HepG2 (cell line): ENCODE measurements around the gene DKKL1.

ENCODE experiments used
- CTCF ChIP-seq: sonication (generic); formaldehyde crosslinking; IDR thresholded peaks from 2 replicates; pipeline ENCODE4 v1.5.0; 2020; ENCODE audit warnings: mild to moderate bottlenecking, missing genetic modification reagents, moderate library complexity
- FOXA1 ChIP-seq, 2 experiments: fragments of 450-650 bp in 1 of 2; sonication (generic) in 1 of 2; formaldehyde crosslinking in 1 of 2; IDR thresholded peaks; 2 replicates each; pipeline versions ENCODE4 v1.4.0 to v1.6.1; 2016 to 2020; ENCODE audit warnings: missing genetic modification reagents in 1 of 2
- PITX1 ChIP-seq: sonication (generic); formaldehyde crosslinking; IDR thresholded peaks from 2 replicates; pipeline ENCODE4 v1.5.1; 2020; ENCODE audit warnings: mild to moderate bottlenecking, missing genetic modification reagents
- SRSF9 ChIP-seq: fragments of 200-400 bp; formaldehyde crosslinking; IDR thresholded peaks from 2 replicates; pipeline ENCODE4 v1.6.1; 2018; ENCODE audit warnings: borderline replicate concordance, mild to moderate bottlenecking, low read depth, low read length; ENCODE audit not compliant: insufficient read depth, poor library complexity, severe bottlenecking

- no peak for TF ChIP-seq FOXA1 (IDR thresholded peaks at IDR 0.05)
- no peak for TF ChIP-seq FOXA1 (CRISPR knock-in tag; IDR thresholded peaks at IDR 0.05)
- no peak for TF ChIP-seq PITX1 (CRISPR knock-in tag)
- TF ChIP-seq CTCF (CRISPR knock-in tag), result no peak
- TF ChIP-seq SRSF9, result no peak
Observed at GRCh38 chr19:49423071-49423984, 59.7 kb downstream of the DKKL1 start, which contains the start of gene PTH2.
